CD4-positive, alpha-beta T cell treated with Interferon alpha-2 for 1 hour (primary cell): ENCODE results near the gene NMT1.
A peak's percentile ranks its signal among the peaks of the same experiment; 100 is the strongest.

Experiments
- DNase-seq, 2 donors: peaks; one replicate each; pipeline ENCODE4 v3.0.0-alpha.2; 2020 to 2022

NMT1 gene

GRCh38 chr17:45138911-45139532 lies 77.9 kb downstream of the NMT1 start:
- no peak for DNase-seq

DNA sequence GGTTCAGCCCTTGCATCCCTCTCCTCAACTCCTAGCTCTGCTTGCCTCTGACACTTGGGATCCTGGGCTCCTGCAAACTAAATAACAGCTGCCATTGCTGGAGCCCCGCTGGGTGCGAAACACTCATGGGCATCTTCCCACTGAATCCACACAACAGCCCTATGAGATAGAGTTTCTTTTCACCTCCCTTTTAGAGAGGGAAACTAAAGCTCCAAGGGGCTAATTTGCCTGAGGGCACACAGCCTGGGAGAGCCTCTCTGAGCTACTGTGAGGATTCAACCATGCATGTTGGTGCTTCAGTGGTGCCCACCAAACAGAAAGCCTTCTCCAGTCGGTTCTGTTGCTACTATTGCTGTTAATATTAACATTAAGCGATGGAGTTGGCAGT lies 78.4 kb downstream of the NMT1 start:
- DNase-seq: no peak

- DNase-seq: no peak
Observed at GRCh38 chr17:45143094-45143670, 82.1 kb downstream of the NMT1 start.

- peak in 1 of 2 donors; percentile 42 for DNase-seq
Observed at GRCh38 chr17:45143767-45144198, 82.7 kb downstream of the NMT1 start.

DNA sequence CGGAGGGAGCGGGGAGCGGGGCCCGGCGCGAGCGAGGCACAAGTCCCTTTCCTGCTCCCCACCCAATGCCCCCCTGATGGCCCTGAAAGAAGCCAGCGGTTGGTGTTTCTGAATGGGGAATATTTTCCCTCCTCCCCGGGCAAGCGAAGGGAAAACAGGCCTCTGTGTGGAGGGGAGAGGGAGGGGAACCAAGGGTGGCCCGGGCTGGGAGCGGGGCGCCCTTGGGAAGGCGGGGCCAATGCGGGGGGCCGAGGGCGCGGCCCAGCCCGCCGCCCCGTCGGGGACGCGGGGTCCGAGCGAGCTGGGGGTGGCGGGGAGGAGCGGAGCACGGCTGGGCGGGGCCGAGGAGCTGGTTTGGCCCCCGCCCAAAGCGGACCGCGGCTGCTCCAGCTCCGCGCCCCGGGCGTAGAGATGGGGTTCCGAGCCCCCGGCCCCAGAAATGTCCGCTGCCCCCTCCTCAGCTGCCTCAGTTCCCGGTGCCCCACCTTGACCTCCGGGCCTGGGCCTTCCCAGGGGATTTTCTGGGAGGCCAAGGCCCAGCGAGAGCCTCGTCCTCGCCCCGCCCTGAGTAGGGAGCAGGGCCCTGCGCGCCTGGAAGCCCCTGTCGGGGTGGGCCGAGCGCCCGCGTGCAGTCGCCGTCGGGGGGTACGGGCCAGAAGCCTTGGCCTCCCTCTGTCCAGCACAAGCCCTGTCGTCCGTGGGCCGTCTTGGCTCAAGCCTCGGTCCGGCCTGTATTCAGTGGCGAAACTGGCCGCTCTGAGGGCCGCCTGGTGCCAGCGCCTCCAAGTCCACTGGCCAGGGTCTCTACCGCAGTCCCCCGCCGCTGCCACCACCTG lies 83.3 kb downstream of the NMT1 start:
- DNase-seq: peak in 1 of 2 donors; percentile 32

DNA sequence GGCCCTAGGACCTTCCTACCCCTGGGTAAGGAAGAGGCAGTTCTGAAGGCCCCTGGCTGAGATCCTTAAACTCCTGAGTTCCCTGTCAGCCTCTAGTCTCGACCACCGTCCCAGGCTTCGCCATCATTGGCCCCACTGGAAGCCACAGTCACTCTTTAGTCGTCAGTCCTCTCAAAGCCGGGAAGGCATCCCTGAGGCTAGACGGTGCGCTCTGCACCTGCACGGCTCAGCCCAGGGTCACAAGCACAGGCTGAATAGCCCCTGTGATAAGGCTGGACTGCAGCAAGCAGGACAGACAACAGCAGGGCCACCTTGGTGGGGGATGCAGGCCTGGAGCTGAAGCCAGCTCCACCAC lies 83.9 kb downstream of the NMT1 start:
- no peak for DNase-seq

DNA sequence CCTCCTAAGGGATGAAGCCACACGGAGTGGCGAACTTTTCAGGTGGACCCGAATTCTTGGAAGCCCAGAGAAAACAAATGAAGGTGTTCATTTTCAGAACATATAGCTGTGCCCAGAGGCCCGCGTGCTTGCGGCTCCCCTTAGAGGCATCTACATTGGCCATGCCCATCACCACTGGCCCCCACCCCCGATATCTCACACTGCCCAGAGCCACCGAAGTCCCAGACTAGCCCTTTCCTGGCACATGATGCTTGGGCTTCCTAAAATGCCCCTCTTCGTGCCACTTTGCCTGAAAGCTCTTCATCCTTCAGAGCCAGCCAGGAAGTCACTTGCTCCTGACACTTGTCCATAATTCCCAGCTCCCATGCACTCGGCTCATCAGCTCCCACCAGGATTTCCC lies 85.0 kb downstream of the NMT1 start:
- no peak for DNase-seq

GRCh38 chr17:45146592-45146889 lies 85.4 kb downstream of the NMT1 start:
- no peak for DNase-seq

GRCh38 chr17:45146890-45147580 lies 85.9 kb downstream of the NMT1 start:
- DNase-seq: no peak

GRCh38 chr17:45147581-45148182 lies 86.6 kb downstream of the NMT1 start:
- DNase-seq: peak; percentile 86 to 90

DNA sequence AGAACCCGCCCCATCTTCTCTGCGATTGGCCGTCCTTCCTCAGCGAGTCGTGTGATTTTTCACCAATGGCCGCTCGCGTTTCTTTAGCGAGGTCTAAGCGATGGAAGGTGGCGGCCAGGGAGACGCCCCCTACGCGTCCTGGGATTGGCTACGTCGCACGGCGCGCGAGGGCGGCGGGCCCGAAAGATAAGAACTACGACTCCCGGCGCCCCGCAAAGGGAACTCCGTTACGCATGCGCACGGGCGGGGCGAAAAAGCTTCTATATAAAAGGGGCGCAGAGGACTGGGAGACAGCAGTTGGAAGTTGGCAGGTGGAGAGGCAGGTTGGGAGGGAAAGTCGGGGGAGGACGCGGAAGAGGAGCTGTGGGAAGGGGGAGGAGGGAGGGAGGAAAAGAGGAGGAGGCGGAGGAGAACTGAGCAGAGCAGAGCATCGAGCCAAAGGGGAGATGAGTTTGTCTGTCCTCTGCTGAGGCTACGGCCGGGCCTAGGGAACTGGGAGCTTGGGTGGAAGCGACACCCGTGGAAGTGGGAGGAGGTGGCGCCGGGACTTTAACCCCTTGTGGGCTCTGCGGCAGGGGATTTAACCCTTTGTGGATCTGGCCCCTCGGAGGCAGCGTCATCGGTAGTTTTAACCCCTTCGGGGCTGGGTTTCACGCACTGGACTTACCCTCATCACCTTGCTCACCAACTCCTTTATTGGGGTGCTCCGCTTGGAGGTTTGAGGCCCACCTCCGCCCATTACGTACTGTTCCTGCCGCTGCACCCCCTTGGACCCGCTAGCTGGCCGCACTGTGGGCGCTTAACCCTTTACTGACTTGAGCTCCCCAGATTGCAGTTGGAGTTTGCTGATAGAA lies 87.3 kb downstream of the NMT1 start, which contains the start of gene HEXIM1:
TSS of gene HEXIM1 (plus strand) at position 293 of the 854 bp plus-strand sequence. CDS start 716 bp downstream, outside the sequence.
- DNase-seq: peak; percentile 99 to 100

DNA sequence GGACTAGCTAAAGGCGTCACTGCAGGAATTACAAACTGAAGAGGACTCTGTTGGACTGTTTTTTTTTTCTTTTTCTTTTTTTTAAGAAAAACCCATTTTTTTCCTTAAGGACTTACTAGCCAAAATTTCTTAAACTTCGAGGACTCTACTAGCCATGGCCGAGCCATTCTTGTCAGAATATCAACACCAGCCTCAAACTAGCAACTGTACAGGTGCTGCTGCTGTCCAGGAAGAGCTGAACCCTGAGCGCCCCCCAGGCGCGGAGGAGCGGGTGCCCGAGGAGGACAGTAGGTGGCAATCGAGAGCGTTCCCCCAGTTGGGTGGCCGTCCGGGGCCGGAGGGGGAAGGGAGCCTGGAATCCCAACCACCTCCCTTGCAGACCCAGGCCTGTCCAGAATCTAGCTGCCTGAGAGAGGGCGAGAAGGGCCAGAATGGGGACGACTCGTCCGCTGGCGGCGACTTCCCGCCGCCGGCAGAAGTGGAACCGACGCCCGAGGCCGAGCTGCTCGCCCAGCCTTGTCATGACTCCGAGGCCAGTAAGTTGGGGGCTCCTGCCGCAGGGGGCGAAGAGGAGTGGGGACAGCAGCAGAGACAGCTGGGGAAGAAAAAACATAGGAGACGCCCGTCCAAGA lies 88.0 kb downstream of the NMT1 start:
- DNase-seq: peak; percentile 74 to 80

GRCh38 chr17:45149669-45150664 lies 88.8 kb downstream of the NMT1 start:
- peak in 1 of 2 donors; percentile 48 for DNase-seq

DNA sequence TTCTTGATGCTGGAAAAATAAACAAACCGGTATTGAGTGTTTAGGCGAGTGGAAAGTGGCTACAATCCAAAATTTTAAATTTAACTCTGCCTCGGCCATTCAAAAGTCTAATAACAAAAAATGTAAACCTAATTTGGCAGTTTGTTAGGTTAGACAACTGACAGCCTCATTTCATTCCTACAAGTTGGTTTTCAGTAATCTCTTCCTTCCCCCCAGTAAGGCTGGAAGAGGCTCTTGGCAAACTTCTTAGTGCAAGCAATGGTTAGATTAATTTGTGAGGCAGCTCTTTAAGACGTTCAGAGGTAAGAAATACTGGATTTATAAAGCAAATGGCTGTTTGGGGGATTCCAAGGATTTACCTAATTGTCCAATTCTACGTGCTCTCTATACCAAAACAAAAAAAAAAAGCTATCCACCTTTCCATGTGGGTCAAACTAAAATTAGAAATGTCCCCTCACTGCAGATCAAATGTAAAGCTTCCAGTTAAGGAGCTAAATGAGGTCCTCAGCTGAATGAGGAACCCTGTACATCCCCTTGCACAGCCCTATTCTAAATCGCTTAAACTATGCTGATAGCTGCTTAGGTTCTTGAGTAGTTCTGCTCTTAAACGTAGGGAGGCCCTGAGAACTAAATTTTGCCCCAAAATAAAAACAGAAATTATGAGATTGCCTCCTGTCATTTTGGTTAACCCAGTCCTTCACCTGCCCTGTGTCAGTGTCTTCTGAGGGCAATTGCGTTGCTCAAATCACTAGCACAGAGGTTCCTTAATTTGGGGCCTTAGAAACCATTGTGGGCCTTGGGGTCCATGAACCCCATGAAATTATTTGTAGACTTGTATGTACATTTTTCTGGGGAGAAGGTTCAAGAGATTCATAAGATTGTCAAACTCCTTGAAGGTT lies 90.0 kb downstream of the NMT1 start:
- no peak for DNase-seq

- DNase-seq: no peak
Observed at GRCh38 chr17:45155029-45155428, 93.9 kb downstream of the NMT1 start.

- no peak for DNase-seq
Observed at GRCh38 chr17:45155483-45155882, 94.4 kb downstream of the NMT1 start.

- no peak for DNase-seq
Observed at GRCh38 chr17:45156242-45156641, 95.1 kb downstream of the NMT1 start.
